HL-60 (cell line): ENCODE measurements around the gene TMPRSS12.
"Not testable (repeated sequence)": the region's sequence is repeated elsewhere in the genome, so short reads cannot be mapped to it uniquely, and the experiment has no call there.

Experiments used
- DNase-seq, 2 experiments: peaks; one replicate each; pipeline ENCODE4 v3.0.0-alpha.2; 2010 to 2020; ENCODE audit warnings: low read depth in 1 of 2, low spot score in 1 of 2
- H3K27ac ChIP-seq: fragments of 250-450 bp; sonication (Bioruptor Pico); replicated peaks from 2 replicates; pipeline ENCODE4 v1.5.1; 2020; ENCODE audit warnings: mild to moderate bottlenecking, moderate library complexity
- H3K27me3 ChIP-seq: fragments of 250-450 bp; sonication (Bioruptor Pico); 2 replicates; pipeline ENCODE4 v1.5.1; 2021; ENCODE audit warnings: mild to moderate bottlenecking, moderate library complexity; ENCODE audit not compliant: insufficient read depth, poor library complexity, severe bottlenecking
- H3K4me3 ChIP-seq: replicated peaks from 2 replicates; pipeline ENCODE4 v1.5.1; 2011; ENCODE audit warnings: mild to moderate bottlenecking, control low read depth, low read length; ENCODE audit not compliant: insufficient read depth
- GABPA ChIP-seq: IDR thresholded peaks from 2 replicates; pipeline ENCODE4 v1.6.1; 2012; ENCODE audit warnings: low read depth
- POLR2AphosphoS5 ChIP-seq: IDR thresholded peaks from 2 replicates; pipeline ENCODE4 v1.6.1; 2012; ENCODE audit warnings: low read depth
- SPI1 ChIP-seq: IDR thresholded peaks from 2 replicates; pipeline ENCODE4 v1.6.1; 2012; ENCODE audit warnings: low read depth, mild to moderate bottlenecking, borderline replicate concordance
- TF ChIP-seq, protein P1 (sequence below): IDR thresholded peaks from 2 replicates; pipeline ENCODE4 v1.6.1; 2012; ENCODE audit warnings: low read depth; ENCODE audit not compliant: insufficient replicate concordance
- TF ChIP-seq, protein P2 (sequence below): IDR thresholded peaks from one replicate; pipeline ENCODE4 v1.5.1; 2011; ENCODE audit warnings: low read length, control low read depth, inconsistent platforms; ENCODE audit not compliant: insufficient read depth

The TMPRSS12 gene

DNA sequence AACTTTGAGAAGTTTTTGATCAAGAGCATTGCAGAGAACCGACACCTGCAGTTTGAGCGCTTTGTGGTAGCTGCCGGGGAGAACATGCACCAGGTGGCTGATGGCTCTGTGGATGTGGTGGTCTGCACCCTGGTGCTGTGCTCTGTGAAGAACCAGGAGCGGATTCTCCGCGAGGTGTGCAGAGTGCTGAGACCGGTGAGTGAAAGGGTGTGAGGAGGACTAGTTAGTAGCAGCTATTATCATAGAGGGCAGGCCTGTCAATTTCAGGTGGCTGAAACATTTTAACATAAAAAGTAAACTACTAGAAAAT lies 82.6 kb downstream of the TMPRSS12 start:
- TF ChIP-seq POLR2AphosphoS5 (no peak), SPI1 (no peak), GABPA (no peak)
- TF ChIP-seq, protein P1, sequence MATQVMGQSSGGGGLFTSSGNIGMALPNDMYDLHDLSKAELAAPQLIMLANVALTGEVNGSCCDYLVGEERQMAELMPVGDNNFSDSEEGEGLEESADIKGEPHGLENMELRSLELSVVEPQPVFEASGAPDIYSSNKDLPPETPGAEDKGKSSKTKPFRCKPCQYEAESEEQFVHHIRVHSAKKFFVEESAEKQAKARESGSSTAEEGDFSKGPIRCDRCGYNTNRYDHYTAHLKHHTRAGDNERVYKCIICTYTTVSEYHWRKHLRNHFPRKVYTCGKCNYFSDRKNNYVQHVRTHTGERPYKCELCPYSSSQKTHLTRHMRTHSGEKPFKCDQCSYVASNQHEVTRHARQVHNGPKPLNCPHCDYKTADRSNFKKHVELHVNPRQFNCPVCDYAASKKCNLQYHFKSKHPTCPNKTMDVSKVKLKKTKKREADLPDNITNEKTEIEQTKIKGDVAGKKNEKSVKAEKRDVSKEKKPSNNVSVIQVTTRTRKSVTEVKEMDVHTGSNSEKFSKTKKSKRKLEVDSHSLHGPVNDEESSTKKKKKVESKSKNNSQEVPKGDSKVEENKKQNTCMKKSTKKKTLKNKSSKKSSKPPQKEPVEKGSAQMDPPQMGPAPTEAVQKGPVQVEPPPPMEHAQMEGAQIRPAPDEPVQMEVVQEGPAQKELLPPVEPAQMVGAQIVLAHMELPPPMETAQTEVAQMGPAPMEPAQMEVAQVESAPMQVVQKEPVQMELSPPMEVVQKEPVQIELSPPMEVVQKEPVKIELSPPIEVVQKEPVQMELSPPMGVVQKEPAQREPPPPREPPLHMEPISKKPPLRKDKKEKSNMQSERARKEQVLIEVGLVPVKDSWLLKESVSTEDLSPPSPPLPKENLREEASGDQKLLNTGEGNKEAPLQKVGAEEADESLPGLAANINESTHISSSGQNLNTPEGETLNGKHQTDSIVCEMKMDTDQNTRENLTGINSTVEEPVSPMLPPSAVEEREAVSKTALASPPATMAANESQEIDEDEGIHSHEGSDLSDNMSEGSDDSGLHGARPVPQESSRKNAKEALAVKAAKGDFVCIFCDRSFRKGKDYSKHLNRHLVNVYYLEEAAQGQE: no peak
- TF ChIP-seq, protein P2, sequence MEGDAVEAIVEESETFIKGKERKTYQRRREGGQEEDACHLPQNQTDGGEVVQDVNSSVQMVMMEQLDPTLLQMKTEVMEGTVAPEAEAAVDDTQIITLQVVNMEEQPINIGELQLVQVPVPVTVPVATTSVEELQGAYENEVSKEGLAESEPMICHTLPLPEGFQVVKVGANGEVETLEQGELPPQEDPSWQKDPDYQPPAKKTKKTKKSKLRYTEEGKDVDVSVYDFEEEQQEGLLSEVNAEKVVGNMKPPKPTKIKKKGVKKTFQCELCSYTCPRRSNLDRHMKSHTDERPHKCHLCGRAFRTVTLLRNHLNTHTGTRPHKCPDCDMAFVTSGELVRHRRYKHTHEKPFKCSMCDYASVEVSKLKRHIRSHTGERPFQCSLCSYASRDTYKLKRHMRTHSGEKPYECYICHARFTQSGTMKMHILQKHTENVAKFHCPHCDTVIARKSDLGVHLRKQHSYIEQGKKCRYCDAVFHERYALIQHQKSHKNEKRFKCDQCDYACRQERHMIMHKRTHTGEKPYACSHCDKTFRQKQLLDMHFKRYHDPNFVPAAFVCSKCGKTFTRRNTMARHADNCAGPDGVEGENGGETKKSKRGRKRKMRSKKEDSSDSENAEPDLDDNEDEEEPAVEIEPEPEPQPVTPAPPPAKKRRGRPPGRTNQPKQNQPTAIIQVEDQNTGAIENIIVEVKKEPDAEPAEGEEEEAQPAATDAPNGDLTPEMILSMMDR: no peak
- H3K27me3 ChIP-seq: no peaks in the 10 kb centered on the region
- peak in 1 of 2 experiments; percentile 5 for DNase-seq
- peak overlapping the region; percentile 46 for H3K4me3 ChIP-seq
- H3K27ac ChIP-seq: peak overlapping the region; percentile 75

DNA sequence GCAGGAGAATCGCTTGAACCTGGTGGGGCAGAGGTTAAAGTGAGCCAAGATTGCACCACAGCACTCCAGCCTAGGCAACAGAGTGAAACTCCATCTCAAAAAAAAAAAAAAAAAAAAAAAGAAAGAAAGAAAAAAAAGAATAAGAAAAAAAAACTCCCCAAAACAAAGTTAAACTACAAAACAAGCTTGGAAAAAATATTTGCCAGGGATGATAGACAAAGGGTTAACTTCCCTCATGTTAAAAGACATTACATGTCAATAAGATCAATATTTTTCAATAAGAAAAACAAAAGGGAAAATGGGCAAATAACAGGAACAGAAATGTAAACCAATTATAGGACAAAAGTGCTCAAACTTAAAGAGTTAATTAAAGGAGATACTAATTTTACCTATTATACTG lies 83.2 kb downstream of the TMPRSS12 start:
- no peaks in the 10 kb centered on the region for H3K27me3 ChIP-seq
- H3K4me3 ChIP-seq: no peak overlapping the region
- no peak for DNase-seq
- no peak overlapping the region; the same call in 1 of the 2 replicates for H3K27ac ChIP-seq
- TF ChIP-seq SPI1 (no peak), POLR2AphosphoS5 (no peak), GABPA (no peak)
- TF ChIP-seq, protein P2: no peak
- TF ChIP-seq, protein P1: no peak

DNA sequence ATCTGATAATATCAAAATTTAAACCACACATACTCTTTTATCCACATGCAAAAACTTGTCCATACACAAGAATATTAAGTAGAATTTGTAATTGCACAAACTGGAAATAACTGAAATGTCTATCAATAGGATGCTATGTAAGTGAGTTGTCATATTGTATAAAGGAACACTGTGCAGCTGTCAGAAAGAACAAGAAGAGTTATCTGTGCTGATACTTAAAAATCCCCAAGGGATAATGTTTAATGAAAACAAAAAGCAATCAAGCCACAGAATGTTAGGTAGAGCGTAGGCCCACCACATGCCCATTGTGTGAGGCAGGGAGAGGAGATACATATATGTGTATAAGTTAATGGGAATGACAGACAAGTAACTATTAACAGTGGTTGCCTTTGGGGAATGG lies 83.7 kb downstream of the TMPRSS12 start:
- Histone ChIP-seq H3K27me3 (no peaks in the 10 kb centered on the region), H3K27ac (no peak overlapping the region; the same call in 1 of the 2 replicates), H3K4me3 (no peak overlapping the region; the same call in 1 of the 2 replicates)
- no peak for DNase-seq
- TF ChIP-seq, protein P1: no peak
- TF ChIP-seq, protein P2: no peak

DNA sequence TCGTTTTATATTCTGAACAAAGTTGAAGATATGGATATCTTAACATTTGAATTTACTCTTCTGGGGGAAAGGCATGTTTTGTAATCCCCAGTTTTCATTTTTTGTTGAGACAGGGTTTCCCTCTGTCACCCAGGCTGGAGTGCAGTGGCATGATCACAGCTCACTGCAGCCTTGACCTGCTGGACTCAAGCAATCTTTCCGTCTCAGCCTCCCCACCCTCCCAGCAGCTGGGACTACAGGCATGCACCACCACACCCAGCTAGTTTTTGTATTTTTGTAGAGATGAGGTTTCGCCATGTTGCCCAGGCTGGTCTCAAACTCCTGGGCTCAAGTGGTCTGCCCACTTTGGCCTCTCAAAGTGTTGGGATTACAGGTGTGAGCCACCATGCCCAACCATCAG lies 84.2 kb downstream of the TMPRSS12 start:
- H3K27me3 ChIP-seq, H3K4me3 ChIP-seq, H3K27ac ChIP-seq, DNase-seq: not testable (repeated sequence)
